Right hindlimb (tissue), 1 donor: ENCODE data around the gene CCDC91.
A peak's percentile ranks its signal among the peaks of the same experiment; 100 is the strongest.
"Not testable (repeated sequence)": the region's sequence is repeated elsewhere in the genome, so short reads cannot be mapped to it uniquely, and the experiment has no call there.

Experiments used
- DNase-seq: peaks from one replicate; pipeline ENCODE4 v3.0.0-alpha.2; 2018

CCDC91 gene

DNA sequence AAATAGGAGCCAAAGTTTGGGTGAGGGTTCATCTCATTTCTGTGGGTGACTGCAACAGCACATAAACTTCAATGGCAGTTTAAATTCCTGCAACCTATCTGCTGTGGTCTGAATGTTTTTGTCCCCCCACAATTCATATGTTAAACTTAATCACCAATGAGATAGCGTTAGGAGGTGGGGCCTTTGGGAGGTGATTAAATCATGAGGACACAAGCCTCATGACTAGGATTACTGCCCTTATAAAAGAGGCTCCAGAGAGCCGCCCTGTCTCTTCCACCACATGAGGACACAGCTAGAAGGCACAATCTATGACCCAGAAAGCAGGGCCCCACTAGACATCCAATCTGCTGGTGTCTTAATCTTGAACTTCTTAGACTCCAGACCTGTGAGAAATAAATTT is 3.8 kb upstream of the CCDC91 start:
- DNase-seq = no peak

DNA sequence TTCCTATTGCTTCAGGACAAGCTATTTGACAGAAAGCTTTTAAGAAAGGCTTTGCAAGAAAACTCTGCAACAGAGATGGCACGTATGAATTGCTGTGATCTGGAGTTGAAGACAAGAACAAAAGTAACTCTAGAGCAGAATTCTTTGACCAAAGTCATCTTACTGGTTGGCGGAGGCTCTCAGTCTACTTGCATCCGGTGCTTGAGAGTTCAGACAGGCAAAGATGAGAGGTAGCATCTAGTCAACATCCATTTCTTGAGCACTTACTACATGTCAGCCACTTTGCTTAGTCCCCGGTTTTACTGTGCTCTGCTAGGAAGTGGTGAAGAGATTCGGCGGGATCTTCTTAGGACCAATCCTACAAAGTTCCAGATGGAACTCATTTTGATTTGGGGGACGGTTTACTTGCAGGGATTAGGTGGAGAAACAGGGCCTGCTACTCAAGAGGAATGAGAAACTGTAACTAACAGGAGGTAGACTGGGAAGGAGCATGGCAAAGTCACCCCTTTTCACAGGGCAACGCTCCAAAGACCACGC is 404 bp upstream of the CCDC91 start:
- peak; percentile 19 for DNase-seq

DNA sequence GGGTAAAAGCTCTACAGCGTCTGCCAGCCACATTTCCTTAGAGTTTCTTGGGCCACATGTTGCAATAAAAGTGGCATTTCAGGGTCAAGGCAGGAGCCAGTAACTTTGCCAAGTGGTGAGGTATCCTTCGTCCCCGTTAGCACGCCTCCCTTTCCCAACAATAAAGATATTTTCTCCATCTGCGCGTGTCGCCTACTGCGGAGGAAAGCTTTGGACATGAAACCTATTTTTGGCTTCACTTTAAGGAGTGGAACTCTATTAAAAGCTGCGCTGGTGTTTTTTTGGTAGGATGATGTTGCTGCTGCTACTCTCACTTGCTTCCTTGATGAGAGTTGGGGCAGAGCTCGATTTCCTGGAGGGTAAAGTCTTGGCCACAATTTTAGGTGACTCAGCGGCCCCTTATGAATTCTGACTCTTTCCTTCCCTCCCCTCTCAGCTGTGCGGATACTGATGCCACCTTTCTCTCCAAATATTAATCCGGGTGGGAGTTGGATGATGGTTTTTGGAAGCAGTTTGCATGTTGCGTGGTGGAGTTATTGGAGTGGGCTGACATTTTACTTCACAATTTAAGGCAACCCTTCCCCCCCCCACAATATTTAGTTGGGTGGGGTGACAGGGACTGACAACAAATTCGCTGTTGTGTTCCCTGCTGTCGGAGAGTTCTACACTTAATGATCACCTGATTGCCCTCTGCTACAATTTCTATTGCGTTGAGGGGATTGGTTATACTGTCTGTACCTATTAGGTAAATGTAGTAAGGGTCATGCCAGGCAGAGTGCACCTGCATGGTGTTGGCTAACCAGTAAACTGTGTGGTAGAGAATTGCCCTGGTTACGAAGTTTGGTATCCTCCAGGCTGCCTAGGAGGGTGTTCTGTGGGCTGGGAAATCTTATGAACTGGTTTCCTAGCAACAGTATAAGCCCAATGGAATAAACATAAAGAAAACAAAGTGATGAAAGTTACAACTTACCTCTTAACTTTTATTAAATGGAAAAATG is 1.1 kb downstream of the CCDC91 start:
- peak; percentile 55 for DNase-seq

DNA sequence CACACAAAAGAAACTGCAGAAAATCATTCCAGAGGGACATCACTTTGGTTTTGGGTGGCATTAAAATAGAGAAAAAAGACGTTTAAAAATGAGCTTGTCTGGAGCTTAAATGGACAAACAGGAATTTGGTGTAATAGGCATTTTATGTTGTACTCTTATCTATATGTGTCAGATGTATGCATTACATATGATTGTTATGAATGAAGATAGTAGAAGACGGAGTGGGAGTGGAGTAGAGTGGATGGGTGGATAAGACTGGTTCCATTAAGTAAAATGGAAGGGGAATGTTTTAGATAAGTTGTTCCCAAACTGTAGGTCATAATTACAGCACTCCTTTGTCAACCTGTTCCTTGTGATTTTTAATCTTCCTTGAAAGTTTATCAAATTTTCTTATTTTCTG is 1.9 kb downstream of the CCDC91 start:
- no peak for DNase-seq

DNA sequence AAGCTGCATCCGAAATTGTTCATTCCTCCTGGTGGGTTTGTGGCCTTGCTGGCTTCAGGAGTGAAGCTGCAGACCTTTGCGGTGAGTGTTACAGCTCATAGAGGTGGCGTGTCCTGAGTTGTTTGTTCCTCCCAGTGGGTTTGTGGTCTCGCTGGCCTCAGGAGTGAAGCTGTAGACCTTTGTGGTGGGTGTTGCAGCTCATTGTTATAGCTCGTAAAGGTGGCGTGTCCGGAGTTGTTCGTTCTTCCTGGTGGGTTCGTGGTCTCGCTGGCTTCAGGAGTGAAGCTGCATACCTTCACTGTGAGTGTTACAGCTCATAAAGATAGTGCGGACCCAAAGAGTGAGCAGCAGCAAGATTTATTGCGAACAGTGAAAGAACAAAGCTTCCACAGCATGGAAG is 4.4 kb downstream of the CCDC91 start:
- not testable (repeated sequence) for DNase-seq

DNA sequence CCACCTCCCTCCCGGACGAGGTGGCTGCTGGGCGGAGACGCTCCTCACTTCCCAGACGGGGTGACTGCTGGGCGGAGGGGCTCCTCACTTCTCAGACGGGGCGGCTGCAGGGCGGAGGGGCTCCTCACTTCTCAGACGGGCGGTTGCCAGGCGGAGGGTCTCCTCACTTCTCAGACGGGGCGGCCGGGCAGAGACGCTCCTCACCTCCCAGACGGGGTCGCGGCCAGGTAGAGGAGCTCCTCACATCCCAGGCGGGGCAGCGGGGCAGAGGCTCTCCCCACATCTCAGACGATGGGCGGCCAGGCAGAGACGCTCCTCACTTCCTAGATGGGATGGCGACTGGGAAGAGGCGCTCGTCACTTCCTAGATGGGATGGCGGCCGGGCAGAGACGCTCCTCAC is 10.9 kb downstream of the CCDC91 start:
- not testable (repeated sequence) for DNase-seq

DNA sequence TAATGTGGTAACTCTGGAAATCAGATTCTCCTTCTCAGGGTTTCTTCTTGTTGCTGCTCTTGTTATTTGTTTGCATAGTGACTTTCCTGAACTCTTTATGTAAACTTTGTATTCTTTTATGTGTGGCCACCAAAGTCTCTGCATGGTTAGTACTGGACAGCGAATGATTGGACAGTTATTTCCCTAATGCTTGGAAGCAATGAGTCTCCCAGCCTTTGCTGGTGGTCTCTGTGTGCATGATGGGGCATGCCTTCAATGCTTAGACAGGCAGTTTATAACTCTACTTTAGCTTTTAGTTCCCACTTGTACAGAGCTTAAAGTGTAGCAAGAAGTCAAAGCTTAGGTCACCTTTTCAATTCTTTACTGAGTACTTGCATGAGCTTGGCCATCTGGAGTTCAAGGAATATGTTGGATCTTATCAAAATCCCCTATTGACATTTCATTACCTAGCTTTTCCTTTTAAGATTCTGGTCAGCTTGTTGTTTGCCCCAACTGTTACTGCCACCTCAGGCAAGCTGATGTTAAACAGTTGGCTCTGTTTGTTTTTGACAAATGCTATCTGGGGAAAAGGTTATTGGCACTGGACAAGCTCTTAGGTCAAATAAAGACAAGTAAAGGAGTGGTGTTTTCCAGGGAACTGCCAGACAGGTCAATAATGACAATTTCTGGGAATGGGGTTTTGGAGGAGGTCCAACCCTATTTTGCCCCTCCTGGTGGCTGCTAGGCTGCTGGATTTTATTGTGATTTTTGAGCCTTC is 12.3 kb downstream of the CCDC91 start:
- no peak for DNase-seq

DNA sequence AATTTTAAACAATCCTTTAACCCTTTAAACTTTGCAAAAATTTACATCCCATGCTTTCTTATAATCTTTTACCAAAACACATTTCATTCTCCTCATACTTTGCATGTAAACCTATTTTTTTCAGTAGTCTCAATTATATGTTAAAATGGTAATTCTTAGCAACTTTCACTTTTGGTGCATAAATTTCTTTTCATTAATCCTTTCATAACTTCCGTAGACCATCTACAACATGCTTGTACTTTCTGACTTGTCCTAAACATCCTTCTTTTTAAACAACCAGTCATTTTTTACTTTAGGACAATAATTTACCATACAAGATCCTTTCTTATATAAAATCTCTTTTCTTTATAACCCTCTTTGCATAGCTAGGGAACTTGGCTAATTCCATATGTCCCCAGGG is 19.5 kb downstream of the CCDC91 start:
- no peak for DNase-seq

DNA sequence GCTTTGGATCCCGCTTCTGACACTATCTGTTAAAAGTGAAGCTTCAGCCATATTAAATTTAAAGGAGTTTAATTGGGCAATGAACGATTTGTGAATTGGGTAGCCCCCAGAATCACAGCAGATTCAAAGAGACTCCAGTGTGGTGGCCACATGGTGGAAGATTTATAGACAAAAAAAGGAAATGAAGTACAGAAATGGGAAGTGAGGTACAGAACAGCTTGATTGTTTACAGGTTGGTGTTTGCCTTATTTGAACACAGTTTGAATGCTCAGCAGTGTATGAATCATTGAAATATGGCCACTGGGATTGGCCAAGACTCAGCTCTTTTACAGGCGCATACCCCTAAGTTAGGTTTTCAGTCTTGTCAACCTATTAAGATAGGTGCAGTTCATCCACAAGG is 21.9 kb downstream of the CCDC91 start:
- no peak for DNase-seq

DNA sequence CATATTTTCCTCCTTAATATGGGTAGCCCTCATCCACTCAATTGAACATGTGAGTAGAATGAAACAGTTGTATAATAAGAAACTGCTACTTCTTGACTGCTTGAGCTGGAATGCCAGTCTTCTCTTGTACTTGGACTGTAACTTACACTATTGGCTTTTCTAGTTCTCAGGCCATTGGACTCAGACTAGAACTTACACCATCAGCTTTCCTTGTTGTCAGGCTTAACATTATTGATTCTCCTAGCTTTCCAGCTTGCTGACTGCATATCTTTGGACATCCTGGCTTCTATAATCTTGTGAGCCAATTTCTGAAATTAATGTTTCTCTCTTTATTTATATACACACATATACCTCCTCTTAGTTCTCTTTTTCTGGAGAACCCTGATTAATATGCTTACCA is 24.8 kb downstream of the CCDC91 start:
- DNase-seq = no peak

DNA sequence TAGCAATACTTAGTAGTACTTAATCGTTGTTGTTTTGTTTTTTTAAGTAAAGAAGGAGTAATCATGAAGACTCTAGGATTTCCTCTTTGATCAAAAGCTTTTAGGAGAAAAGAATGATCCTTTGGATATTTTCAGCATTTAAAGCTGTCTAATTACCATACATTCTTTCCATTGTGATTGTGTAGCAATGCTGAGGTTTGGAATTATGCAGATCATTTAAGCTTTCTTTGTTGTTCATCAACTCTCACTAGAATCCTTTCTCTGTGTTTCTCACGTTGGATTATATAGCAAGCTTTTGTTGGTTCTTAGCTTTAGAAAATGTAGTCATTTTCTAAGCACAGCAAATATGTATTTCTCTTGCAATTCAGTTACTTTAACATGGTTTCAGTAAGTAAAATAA is 25.8 kb downstream of the CCDC91 start:
- DNase-seq = no peak

DNA sequence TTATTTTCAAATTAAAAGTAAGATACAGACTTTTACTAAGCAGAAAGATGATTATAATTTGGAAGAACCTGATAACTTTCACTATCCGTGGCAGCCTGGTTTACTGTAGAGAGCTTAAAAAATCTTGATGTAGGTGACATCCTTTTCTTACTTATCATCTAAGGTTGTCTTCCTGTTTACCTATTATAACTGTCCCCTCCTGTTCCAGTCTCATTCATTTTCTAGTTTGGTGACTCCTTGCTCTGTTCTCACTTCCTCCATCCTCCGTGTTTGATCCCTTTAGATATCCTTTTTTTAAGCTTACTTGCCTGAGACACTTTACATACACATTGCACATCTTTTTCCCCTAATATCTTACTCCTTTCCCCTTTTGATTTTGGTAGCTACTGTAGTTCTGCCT is 27.5 kb downstream of the CCDC91 start:
- no peak for DNase-seq

DNA sequence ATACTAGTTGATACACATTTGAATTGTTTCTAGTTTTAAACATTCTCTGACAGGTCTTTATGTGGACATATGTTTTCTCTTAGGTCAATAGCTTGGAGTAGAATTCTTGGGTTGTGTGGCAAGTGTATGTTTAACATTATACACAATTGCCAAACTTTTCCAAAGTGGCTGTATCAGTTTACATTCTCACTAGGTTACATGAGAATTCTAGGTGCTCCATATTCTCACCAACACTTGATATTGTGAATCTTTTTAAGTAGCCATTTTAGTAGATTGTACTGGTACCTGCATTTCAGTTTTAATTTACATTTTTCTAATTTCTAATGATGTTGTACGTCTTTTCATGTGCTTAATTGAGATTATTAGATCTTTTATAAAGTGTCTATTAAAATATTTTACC is 28.6 kb downstream of the CCDC91 start:
- no peak for DNase-seq

DNA sequence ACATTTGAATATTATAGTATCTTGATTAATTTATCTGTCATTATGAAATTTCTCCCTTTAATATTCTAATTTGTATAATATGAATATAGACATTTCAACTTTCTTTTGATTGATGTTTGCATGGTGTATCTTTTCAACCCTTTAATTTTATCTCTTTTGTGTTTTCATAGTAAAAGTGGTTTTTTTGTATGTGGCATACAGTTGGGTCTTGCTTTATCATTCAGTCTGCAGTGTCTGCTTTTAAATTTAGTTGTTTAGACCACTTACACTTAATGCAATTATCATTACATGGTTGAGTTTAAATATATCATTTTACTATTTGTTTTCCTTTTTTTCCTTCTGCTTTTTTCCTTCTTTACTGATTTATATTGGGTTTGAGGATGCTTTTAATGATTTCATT is 29.6 kb downstream of the CCDC91 start:
- no peak for DNase-seq

DNA sequence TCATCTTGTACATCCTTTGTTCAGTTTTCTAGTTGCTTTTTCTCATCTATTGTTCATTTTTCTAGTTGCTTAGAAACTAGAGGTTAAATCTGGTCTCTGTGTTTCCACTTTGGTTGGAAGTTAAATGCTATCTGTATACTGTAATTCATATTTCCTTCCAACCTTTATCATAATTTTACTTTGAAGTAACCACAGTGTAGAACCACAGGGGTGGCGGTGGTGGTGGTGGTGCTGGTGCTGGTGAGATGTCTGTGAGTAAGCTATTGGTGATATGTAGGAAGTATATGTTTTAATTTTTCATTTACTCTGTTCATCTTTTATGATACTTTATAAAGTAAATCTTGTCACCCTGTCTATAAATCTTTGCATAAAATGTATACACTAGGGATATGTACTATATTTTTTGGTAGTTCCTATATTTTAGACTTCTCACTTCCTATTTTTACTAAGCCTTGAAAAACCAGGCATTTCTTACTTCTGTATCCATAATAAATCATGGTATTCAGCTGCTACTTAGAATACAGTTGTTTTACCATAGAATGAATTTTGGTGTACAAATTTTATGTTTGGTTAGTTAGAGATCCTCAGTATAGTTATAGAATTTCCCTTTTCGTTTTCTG is 31.9 kb downstream of the CCDC91 start:
- DNase-seq = no peak

DNA sequence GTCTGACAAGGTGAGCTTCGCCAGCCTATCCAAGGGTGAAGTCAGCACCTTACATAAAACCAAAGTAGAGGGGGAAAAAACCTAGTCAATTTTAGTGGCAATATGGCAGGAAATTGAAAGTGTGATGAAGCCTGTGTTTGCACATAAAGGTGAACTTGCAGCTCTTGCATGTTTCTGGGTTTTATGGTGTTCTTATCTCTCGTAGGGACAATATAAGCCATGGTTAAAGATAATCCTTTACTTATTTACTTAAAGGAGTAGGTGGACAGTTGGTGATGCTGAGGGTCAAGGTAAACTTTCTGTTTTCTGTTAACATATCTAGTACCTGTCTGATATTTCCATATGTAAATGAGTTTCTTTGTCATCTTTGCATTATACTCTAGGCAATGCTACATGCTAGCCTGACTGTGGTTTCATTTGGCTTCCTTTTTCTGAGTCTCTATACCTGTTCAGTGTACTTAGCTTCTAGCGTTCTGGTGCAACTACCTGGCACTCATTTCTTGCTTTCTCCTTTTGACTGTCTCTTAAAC is 32.8 kb downstream of the CCDC91 start:
- DNase-seq = no peak

DNA sequence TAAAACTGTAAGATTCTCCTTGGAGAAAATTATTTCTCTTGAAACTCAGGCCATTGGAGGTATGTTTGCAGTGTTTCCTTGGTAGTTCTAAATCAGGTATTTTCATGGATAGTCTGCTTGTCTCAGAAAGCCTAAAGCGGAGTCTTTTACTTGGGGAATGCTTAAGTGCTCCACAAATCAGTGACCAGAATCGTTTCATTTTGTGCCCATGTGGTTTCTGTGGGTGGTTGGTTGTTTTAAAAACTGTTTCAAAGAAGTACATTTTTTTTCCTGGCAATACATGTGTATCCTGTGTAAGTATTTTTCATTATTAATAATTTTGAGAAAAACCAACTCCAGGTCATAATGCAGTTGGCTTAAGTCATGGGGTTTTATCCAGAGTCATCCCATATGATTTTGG is 33.6 kb downstream of the CCDC91 start:
- DNase-seq = no peak

DNA sequence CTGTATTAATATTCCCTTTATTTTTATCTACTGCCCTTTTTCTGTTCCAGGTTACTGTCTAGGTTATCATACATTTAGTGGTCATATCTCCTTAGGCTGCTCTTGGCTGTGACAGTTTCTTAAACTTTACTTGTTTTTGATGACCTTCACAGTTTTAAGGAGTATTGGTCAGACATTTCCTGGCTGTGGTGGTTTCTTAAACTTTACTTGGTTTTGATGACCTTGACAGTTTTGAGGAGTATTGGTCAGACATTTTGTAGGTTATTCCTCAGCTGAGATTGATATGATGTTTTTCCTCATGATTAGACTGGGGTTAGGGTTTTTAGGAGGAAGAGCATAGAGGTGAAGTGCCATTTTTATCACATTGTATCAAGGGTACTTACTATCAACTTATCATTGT is 36.4 kb downstream of the CCDC91 start:
- no peak for DNase-seq

DNA sequence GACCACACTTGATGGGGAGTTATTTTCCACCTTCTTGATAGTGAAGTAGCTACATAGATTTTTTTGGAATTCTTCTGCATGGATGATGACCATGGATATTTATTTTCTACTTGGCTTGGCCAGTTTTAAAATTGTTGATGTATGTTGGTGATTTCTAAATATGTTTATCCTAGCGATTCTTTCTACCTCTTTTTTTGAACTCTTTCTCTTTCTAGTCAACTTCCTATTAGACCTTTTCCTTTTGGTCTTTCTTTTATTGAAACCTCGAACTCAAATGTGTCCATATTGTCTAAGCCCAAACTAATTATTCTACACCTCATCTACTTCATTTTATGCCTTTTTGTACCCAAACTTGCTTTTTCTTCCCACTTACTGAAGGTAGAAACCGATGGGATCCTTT is 37.0 kb downstream of the CCDC91 start:
- DNase-seq = no peak

DNA sequence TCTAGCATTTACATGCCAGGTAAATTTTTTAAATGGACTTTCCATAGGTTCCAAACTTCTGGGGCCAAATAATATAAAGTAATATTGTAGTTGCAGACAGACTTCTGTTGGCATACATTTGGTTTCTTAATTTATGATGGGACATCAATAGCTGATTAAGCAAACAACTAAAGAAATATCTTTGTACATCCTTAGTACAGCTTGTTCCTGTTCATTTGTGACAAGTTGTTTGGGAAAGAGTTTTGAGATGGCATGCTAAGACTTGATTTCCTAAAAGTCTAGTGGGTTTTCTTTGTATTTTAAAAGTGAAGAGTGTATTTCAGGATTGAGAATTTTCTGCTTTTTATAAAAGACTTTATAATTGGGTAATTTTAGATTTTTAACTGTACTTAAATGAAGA is 41.0 kb downstream of the CCDC91 start:
- no peak for DNase-seq

DNA sequence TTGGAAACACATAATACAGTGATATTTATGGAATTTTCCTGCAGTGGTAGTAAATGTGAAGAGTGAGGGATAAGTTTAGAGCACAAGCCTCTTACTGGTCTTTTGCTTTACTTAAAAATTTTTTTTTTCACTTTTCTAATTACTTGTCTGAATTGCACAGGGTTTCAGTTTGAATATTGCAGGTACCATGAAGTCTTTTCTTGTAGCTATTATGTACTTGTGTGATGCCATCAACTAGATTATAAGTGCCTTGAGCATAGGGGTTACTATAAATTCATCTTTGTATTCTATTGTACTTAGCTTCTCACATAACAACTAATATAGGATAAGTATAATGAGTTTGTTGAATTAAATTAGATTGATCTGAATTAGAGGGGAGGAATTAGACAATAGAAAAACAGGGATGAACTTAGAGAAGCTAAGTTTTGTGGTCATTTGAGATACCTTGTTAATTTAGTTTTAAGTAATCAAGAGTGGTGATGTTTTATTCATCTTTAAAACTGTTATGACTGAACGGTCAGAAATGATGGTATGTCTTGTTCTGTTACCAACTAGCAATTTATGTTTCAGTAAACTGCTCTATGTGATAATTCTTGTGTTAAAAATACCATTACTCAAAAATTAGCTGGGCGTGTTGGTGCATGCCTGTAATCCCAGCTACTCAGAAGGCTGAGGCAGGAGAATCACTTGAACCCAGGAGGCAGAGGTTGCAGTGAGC is 42.1 kb downstream of the CCDC91 start:
- no peak for DNase-seq

DNA sequence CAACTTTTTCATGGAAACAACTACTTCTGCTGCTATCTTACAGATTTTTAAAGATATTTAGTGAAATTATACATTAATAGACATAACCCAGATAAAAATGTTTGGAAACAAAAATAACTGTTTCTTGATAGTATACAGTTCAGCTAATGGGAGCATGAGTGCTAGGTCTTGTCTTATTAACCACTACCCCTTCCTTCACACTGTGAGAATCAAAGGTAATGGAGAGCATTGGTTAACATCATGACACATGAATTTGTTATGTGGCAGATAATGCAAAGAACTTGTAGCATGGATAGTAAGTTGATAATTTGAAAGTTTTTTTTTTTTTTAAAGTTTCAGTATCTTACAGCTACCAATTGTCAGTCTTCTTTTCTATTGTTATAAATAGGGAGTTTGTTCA is 44.2 kb downstream of the CCDC91 start:
- no peak for DNase-seq
